DND-41 (cell line): ENCODE results near the gene DCLK1.

Experiments used
- ATAC-seq: fragments of 200-7000 bp; cut with Tn5 transposase; 3 replicates; pipeline ENCODE4 v1.9.1; 2021; ENCODE audit warnings: low read depth; ENCODE audit not compliant: insufficient read depth
- DNase-seq: peaks from one replicate; pipeline ENCODE4 v3.0.0-alpha.2; 2020
- H2AFZ ChIP-seq: 2 replicates; pipeline ENCODE4 v1.6.0; 2012; ENCODE audit warnings: low read depth, low read length
- H3K27ac ChIP-seq: 2 replicates; pipeline ENCODE4 v1.5.1; 2012; ENCODE audit warnings: low read length, inconsistent platforms
- H3K27me3 ChIP-seq: fragments of 200-600 bp; sonication (generic); 2 replicates; pipeline ENCODE4 v1.6.0; 2012; ENCODE audit warnings: low read length, mild to moderate bottlenecking, inconsistent platforms; ENCODE audit not compliant: insufficient read depth, poor library complexity
- H3K36me3 ChIP-seq: 2 replicates; pipeline ENCODE4 v1.5.1; 2012; ENCODE audit warnings: low read length, inconsistent platforms; ENCODE audit not compliant: insufficient read depth
- H3K4me1 ChIP-seq: 2 replicates; pipeline ENCODE4 v1.5.1; 2012; ENCODE audit warnings: mild to moderate bottlenecking, low read length; ENCODE audit not compliant: insufficient read depth
- H3K4me2 ChIP-seq: 2 replicates; pipeline ENCODE4 v1.6.0; 2012; ENCODE audit warnings: mild to moderate bottlenecking, moderate library complexity, low read length, inconsistent platforms; ENCODE audit not compliant: insufficient read depth
- H3K4me3 ChIP-seq, 2 experiments: fragments of 200-600 bp in 1 of 2; shearing (Covaris generic) in 1 of 2; 2 replicates each; pipeline ENCODE4 v1.5.1; 2012 to 2016; ENCODE audit warnings: inconsistent platforms in 2 of 2, low read length in 2 of 2, mild to moderate bottlenecking in 2 of 2, low read depth in 1 of 2, moderate library complexity in 1 of 2
- H3K79me2 ChIP-seq: 2 replicates; pipeline ENCODE4 v1.6.0; 2012; ENCODE audit warnings: low read length, inconsistent platforms; ENCODE audit not compliant: insufficient read depth
- H3K9ac ChIP-seq: 2 replicates; pipeline ENCODE4 v1.6.0; 2012; ENCODE audit warnings: low read depth, mild to moderate bottlenecking, inconsistent platforms, low read length, moderate library complexity
- H3K9me3 ChIP-seq: 2 replicates; pipeline ENCODE4 v1.5.1; 2012; ENCODE audit warnings: low read length, moderate library complexity, mild to moderate bottlenecking, inconsistent platforms; ENCODE audit not compliant: insufficient read depth, severe bottlenecking
- H4K20me1 ChIP-seq: 2 replicates; pipeline ENCODE4 v1.6.0; 2012; ENCODE audit warnings: low read length; ENCODE audit not compliant: insufficient read depth
- EZH2 ChIP-seq: IDR thresholded peaks from 3 replicates; pipeline ENCODE4 v1.6.1; 2012; ENCODE audit warnings: borderline replicate concordance, low read depth, mild to moderate bottlenecking, moderate library complexity, low read length, inconsistent platforms; ENCODE audit not compliant: severe bottlenecking
- TF ChIP-seq, protein P1 (sequence below): IDR thresholded peaks from 2 replicates; pipeline ENCODE4 v1.5.1; 2012; ENCODE audit warnings: borderline replicate concordance, low read length, moderate library complexity, mild to moderate bottlenecking; ENCODE audit not compliant: poor library complexity, severe bottlenecking; ENCODE audit errors: extremely low read depth

The DCLK1 gene

DNA sequence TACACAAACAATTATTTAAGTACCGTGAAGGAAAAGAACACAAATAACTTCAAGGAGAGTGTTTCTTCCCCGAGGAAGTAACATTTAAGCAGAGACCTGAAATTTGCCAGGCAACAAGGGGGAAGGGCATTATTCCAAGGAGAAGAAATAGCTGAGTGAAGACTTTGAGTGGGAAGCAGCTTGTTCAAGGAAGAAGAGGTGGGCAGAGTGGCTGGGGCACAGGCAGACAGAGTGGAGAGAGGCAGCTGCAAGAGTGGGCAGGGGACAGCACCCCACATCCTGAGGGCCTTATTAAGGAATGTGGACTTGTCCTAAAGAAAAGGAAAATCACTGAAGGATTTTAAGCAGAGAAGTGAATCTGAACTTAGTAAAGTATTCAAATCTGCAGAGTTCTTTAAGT is 4.7 kb upstream of the DCLK1 start:
- Histone ChIP-seq H3K4me2 (no peak overlapping the region), H4K20me1 (no peaks in the 10 kb centered on the region), H3K79me2 (no peaks in the 10 kb centered on the region), H3K9ac (no peak overlapping the region), H3K27ac (no peak overlapping the region), H3K27me3 (no peaks in the 10 kb centered on the region), H3K36me3 (no peaks in the 10 kb centered on the region), H3K4me3 (no peak overlapping the region), H3K9me3 (peaks cover 3% of the 10 kb centered on the region), H2AFZ (no peak overlapping the region), H3K4me1 (no peaks in the 10 kb centered on the region)
- DNase-seq (no peak), ATAC-seq (no peak)
- TF ChIP-seq EZH2, result no peak
- TF ChIP-seq, protein P1, sequence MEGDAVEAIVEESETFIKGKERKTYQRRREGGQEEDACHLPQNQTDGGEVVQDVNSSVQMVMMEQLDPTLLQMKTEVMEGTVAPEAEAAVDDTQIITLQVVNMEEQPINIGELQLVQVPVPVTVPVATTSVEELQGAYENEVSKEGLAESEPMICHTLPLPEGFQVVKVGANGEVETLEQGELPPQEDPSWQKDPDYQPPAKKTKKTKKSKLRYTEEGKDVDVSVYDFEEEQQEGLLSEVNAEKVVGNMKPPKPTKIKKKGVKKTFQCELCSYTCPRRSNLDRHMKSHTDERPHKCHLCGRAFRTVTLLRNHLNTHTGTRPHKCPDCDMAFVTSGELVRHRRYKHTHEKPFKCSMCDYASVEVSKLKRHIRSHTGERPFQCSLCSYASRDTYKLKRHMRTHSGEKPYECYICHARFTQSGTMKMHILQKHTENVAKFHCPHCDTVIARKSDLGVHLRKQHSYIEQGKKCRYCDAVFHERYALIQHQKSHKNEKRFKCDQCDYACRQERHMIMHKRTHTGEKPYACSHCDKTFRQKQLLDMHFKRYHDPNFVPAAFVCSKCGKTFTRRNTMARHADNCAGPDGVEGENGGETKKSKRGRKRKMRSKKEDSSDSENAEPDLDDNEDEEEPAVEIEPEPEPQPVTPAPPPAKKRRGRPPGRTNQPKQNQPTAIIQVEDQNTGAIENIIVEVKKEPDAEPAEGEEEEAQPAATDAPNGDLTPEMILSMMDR, result no peak

DNA sequence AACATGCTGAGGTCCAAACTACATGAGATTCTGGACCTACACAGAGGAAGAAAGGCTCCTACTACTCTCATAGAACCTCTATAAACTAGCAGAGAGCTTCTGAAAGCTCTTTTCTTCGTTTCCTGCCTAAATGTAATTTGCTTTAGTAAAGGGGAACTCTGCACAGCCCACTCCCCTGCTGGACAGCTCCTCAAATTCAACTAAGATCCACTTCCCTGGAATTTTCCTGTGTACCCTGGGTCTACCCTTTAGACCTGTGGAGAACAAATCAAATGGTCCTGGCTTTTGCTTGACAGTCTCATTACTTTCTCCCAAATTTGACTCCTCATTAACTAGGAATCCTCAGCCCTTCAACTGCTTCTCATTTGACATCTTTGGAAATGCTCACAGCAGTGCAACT is 3.5 kb upstream of the DCLK1 start:
- Histone ChIP-seq H3K4me1 (no peaks in the 10 kb centered on the region), H3K36me3 (no peaks in the 10 kb centered on the region), H3K9me3 (peaks cover 3% of the 10 kb centered on the region), H3K4me3 (no peak overlapping the region), H3K79me2 (no peaks in the 10 kb centered on the region), H3K4me2 (no peak overlapping the region), H4K20me1 (no peaks in the 10 kb centered on the region), H3K27me3 (no peaks in the 10 kb centered on the region), H3K27ac (no peak overlapping the region), H2AFZ (no peak overlapping the region), H3K9ac (no peak overlapping the region)
- ATAC-seq (no peak), DNase-seq (no peak)
- no peak for TF ChIP-seq EZH2
- TF ChIP-seq, protein P1, result no peak

DNA sequence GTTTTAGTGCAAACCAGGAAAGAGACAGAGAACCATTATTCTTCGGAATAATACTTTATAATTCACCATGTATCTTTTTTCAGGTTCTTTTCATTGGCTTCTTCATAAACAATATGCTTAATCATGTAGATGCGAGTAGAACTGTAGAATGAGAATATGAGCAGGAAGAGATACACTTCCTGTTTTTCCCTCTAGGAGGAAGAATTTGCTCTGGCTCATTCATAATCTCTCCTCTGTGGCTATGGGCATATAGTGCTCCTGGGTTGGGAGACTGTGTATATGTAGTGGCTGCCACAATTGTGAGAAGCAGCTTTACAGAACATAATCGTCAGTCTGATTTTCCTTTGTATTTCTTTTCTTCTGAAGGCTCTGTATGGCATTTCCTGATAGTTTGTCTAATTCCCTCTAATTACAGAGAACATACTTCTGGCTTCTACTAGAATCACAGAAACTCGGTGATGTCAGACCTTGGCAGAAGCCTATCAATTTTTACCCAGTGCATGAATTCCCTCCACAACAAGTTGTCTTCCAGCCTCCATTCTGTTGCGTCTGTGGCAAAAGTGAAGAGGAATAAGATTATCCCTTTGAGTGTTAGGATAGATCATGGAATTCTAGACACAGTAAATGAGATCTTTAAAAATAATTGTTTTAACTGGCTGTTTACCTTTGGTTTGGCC is 2.9 kb upstream of the DCLK1 start:
- TF ChIP-seq EZH2, result no peak
- TF ChIP-seq, protein P1, result no peak
- H3K4me3 ChIP-seq, result no peak overlapping the region
- no peak overlapping the region for H3K9ac ChIP-seq
- no peaks in the 10 kb centered on the region for H3K27me3 ChIP-seq
- H3K27ac ChIP-seq, result no peak overlapping the region
- ATAC-seq, result no peak
- H3K79me2 ChIP-seq, result no peaks in the 10 kb centered on the region
- H3K4me2 ChIP-seq, result no peak overlapping the region
- H2AFZ ChIP-seq, result no peak overlapping the region
- peaks cover 3% of the 10 kb centered on the region for H3K9me3 ChIP-seq
- no peaks in the 10 kb centered on the region for H3K36me3 ChIP-seq
- no peaks in the 10 kb centered on the region for H4K20me1 ChIP-seq
- DNase-seq, result no peak
- H3K4me1 ChIP-seq, result no peaks in the 10 kb centered on the region

DNA sequence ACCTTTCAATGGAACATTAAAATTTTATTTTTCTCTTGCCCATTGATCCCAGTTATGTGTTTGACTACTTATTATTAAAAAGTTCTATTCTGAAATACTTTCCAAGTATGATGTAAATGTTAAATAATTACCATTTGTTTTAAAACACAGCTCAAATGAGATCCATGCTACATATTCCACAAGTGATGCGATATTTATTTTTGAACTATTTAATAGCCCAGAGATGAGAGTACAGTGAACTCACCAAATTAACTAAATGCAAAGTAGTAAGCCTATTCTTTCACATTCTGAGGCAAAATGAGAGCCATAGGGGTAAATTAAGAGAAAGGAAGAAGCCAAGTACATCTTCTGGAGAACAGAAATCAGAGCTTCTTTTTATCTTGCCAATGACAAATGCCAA is 1.2 kb upstream of the DCLK1 start:
- H3K9me3 ChIP-seq, result peaks cover 3% of the 10 kb centered on the region
- H3K4me2 ChIP-seq, result no peak overlapping the region
- H3K27me3 ChIP-seq, result no peaks in the 10 kb centered on the region
- H3K36me3 ChIP-seq, result no peaks in the 10 kb centered on the region
- no peak overlapping the region for H3K9ac ChIP-seq
- H3K27ac ChIP-seq, result no peak overlapping the region
- no peaks in the 10 kb centered on the region for H3K79me2 ChIP-seq
- TF ChIP-seq EZH2, result no peak
- TF ChIP-seq, protein P1, result no peak
- no peaks in the 10 kb centered on the region for H3K4me1 ChIP-seq
- DNase-seq (no peak), ATAC-seq (no peak)
- H4K20me1 ChIP-seq, result no peaks in the 10 kb centered on the region
- H3K4me3 ChIP-seq, result no peak overlapping the region
- H2AFZ ChIP-seq, result no peak overlapping the region
